B cell (primary cell): Measurements from ENCODE around the gene FOXP3. TPM values are rescaled to one million over a fixed set of nuclear protein-coding genes. Genes with fewer than 3 reads are reported as not detected.

ENCODE experiments used
- ATAC-seq: fragments of 200-7000 bp; cut with Tn5 transposase; one replicate; pipeline ENCODE4 v1.10.0; 2021; ENCODE audit warnings: low read depth, mild to moderate bottlenecking, moderate number of reproducible peaks, moderate library complexity
- CTCF ChIA-PET: fragments of 350-600 bp; sonication (Branson Sonifier 250); formaldehyde crosslinking; loops from one replicate; lab custom pipeline; 2021; ENCODE audit warnings: antibody characterized with exemption, inconsistent platforms; lab: Charles Lee
- POLR2A ChIA-PET: fragments of 350-600 bp; sonication (Branson Sonifier 250); formaldehyde crosslinking; loops from one replicate; lab custom pipeline; 2021; ENCODE audit warnings: antibody characterized with exemption; lab: Charles Lee
- DNase-seq: peaks from one replicate; pipeline ENCODE4 v3.0.0; 2013
- H2AFZ ChIP-seq: 2 replicates; pipeline ENCODE4 v1.6.1; 2012; ENCODE audit warnings: mild to moderate bottlenecking, low read depth, low read length; ENCODE audit not compliant: insufficient read depth, poor library complexity, severe bottlenecking
- H3K27ac ChIP-seq, 2 donors: 1 replicate in 1 of 2; 2 replicates in 1 of 2; pipeline ENCODE4 v1.5.1; 2012 to 2013; ENCODE audit warnings: low read length in 2 of 2, mild to moderate bottlenecking in 2 of 2, moderate library complexity in 1 of 2
- H3K27me3 ChIP-seq, 4 experiments: fragments of 200-600 bp in 1 of 4; sonication (generic) in 1 of 4; replicated peaks in 1 of 4; 1 replicate in 2 of 4; 2 replicates in 2 of 4; pipeline versions ENCODE4 v1.6.1 to v1.7.0; 2013 to 2016; ENCODE audit warnings: low read length in 3 of 4, mild to moderate bottlenecking in 2 of 4, mixed read lengths in 1 of 4, moderate library complexity in 1 of 4; ENCODE audit not compliant: insufficient read depth in 4 of 4, control insufficient read depth in 3 of 4; ENCODE audit errors: control extremely low read depth in 1 of 4
- H3K36me3 ChIP-seq, 2 experiments: replicated peaks in 1 of 2; 1 replicate in 1 of 2; 2 replicates in 1 of 2; pipeline versions ENCODE4 v1.6.1 to v1.7.1; 2013; ENCODE audit warnings: low read length in 1 of 2; ENCODE audit not compliant: insufficient read depth in 2 of 2, control insufficient read depth in 1 of 2; ENCODE audit errors: control extremely low read depth in 1 of 2, extremely low read depth in 1 of 2
- H3K4me1 ChIP-seq, 2 donors: fragments of 200-600 bp in 1 of 2; sonication (generic) in 1 of 2; 1 replicate in 1 of 2; 2 replicates in 1 of 2; pipeline versions ENCODE4 v1.5.1 to v1.6.1; 2013 to 2017; ENCODE audit warnings: low read length in 2 of 2; ENCODE audit not compliant: control insufficient read depth in 2 of 2, insufficient read depth in 2 of 2
- H3K4me2 ChIP-seq: replicated peaks from 2 replicates; pipeline ENCODE3; 2012; ENCODE audit warnings: mild to moderate bottlenecking, low read depth, low read length; ENCODE audit not compliant: poor library complexity, severe bottlenecking
- H3K4me3 ChIP-seq, 5 experiments: fragments of 200-600 bp in 1 of 5; sonication (generic) in 1 of 5; 1 replicate in 3 of 5; 2 replicates in 2 of 5; pipeline versions ENCODE4 v1.5.1 to v1.7.0; 2011 to 2016; ENCODE audit warnings: low read length in 4 of 5, mild to moderate bottlenecking in 4 of 5, low read depth in 2 of 5, control low read depth in 1 of 5, moderate library complexity in 1 of 5; ENCODE audit not compliant: insufficient read depth in 1 of 5; ENCODE audit errors: control extremely low read depth in 1 of 5, extremely low read depth in 1 of 5
- H3K79me2 ChIP-seq: fragments of 200-600 bp; sonication (generic); one replicate; pipeline ENCODE4 v1.6.0; 2016; ENCODE audit warnings: low read length; ENCODE audit not compliant: control insufficient read depth, insufficient read depth
- H3K9ac ChIP-seq: fragments of 200-600 bp; sonication (generic); 2 replicates; pipeline ENCODE4 v1.6.1; 2017; ENCODE audit warnings: mild to moderate bottlenecking, low read length, moderate library complexity
- H3K9me3 ChIP-seq, 3 donors: one replicate each; pipeline versions ENCODE4 v1.6.1 to v1.7.1; 2013; ENCODE audit warnings: low read length in 2 of 3; ENCODE audit not compliant: control insufficient read depth in 2 of 3, insufficient read depth in 1 of 3; ENCODE audit errors: control extremely low read depth in 1 of 3
- H4K20me1 ChIP-seq: 2 replicates; pipeline ENCODE4 v1.6.0; 2012; ENCODE audit warnings: mild to moderate bottlenecking, low read length; ENCODE audit not compliant: insufficient read depth, control insufficient read depth, poor library complexity, severe bottlenecking
- H3K27ac Mint-ChIP-seq: one replicate; pipeline ENCODE4 v1.8.0; 2021; ENCODE audit warnings: mixed read lengths
- H3K27me3 Mint-ChIP-seq: one replicate; pipeline ENCODE4 v1.8.0; 2021; ENCODE audit warnings: mixed read lengths
- H3K4me1 Mint-ChIP-seq: one replicate; pipeline ENCODE4 v1.8.0; 2021; ENCODE audit warnings: mixed read lengths
- H3K4me3 Mint-ChIP-seq: one replicate; pipeline ENCODE4 v1.8.0; 2021; ENCODE audit warnings: mixed read lengths
- H3K9me3 Mint-ChIP-seq: one replicate; pipeline ENCODE4 v1.8.0; 2022; ENCODE audit warnings: mixed read lengths; ENCODE audit not compliant: insufficient read depth
- EZH2 ChIP-seq: IDR thresholded peaks from 2 replicates; pipeline ENCODE4 v1.6.1; 2012; ENCODE audit warnings: borderline replicate concordance, low read depth, mild to moderate bottlenecking, moderate library complexity, low read length; ENCODE audit not compliant: insufficient read depth, poor library complexity, severe bottlenecking
- WGBS: methylation state at CpG from one replicate; pipeline ENCODE4 v1.1.5; 2013; ENCODE audit warnings: missing lambda C conversion rate; ENCODE audit not compliant: insufficient coverage; 5-methylcytosine and 5-hydroxymethylcytosine counted together
- intact Hi-C: fragments of 100-400 bp; cut with micrococcal nuclease; formaldehyde crosslinking; loops from one replicate; pipeline ENCODE4 v1.10.0; 2022
- polyA plus RNA-seq: library from polyadenylated mRNA; depleted of rRNA; stranded (reverse); fragments of >200 nt; gene quantifications from 2 replicates; pipeline ENCODE4 v1.2.3, GENCODE V29; 2012
- total RNA-seq, 2 donors: library from RNA; stranded (reverse); fragments of 120-200 nt in 1 of 2; gene quantifications; 1 replicate in 1 of 2; 2 replicates in 1 of 2; pipeline versions ENCODE4 v1.2.3 to v1.2.4, GENCODE V29; 2013 to 2022
- TF ChIP-seq, protein P1 (sequence below): fragments of 200-600 bp; IDR thresholded peaks from one replicate; pipeline ENCODE4 v1.8.0; 2022; ENCODE audit warnings: antibody characterized with exemption, mild to moderate bottlenecking

Gene FOXP3
- total and polyA plus RNA-seq, 2 donors (not counting 1 experiment from before 2014, with no cell fraction given) = 0.03 TPM; not detected in 1

DNA sequence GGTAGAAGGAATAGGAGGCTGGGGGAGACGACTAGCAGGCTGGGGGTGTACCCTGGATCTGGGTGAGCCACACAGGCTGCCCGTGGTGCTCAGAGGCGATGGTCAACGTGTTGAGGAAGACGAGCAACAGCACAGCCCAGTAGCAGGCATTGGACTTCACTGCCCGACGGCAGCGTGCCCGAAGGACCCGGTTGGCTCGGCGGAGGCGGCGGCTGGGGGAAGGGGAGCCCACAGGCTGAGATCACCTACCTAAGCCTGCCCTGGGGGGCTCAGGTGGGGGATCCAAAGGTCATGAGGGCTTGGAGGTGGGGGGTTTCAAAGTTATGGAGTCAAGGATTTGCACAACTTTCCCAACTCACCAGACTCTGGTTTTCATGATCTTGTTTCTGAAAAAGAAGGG, 38.7 kb downstream of the FOXP3 start:
- Histone ChIP-seq H3K79me2 (no peaks in the 10 kb centered on the region), H3K36me3 (no peaks in the 10 kb centered on the region), H4K20me1 (no peaks in the 10 kb centered on the region), H3K9me3 (no peaks in the 10 kb centered on the region), H3K9ac (no peak overlapping the region), H3K4me1 (peaks cover 0 to 8% of the 10 kb centered on the region in 2 donors), H2AFZ (no peak overlapping the region), H3K27ac (no peak overlapping the region), H3K4me2 (no peak overlapping the region), H3K4me3 (no peak overlapping the region), H3K27me3 (no peaks in the 10 kb centered on the region)
- TF ChIP-seq, protein P1, sequence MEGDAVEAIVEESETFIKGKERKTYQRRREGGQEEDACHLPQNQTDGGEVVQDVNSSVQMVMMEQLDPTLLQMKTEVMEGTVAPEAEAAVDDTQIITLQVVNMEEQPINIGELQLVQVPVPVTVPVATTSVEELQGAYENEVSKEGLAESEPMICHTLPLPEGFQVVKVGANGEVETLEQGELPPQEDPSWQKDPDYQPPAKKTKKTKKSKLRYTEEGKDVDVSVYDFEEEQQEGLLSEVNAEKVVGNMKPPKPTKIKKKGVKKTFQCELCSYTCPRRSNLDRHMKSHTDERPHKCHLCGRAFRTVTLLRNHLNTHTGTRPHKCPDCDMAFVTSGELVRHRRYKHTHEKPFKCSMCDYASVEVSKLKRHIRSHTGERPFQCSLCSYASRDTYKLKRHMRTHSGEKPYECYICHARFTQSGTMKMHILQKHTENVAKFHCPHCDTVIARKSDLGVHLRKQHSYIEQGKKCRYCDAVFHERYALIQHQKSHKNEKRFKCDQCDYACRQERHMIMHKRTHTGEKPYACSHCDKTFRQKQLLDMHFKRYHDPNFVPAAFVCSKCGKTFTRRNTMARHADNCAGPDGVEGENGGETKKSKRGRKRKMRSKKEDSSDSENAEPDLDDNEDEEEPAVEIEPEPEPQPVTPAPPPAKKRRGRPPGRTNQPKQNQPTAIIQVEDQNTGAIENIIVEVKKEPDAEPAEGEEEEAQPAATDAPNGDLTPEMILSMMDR = no peak
- no peak for TF ChIP-seq EZH2
- ChIA-PET POLR2A (no interaction called here), CTCF (no interaction called here)
- Mint-ChIP-seq H3K4me1 (peaks cover 9% of the 10 kb centered on the region), H3K4me3 (no peak overlapping the region), H3K9me3 (no peaks in the 10 kb centered on the region), H3K27me3 (no peaks in the 10 kb centered on the region), H3K27ac (no peak overlapping the region)
- no peak for DNase-seq
- 76% methylated on average over 6 of the region's 14 CpGs for WGBS
- intact Hi-C loops = no loop called here
- no peak for ATAC-seq

DNA sequence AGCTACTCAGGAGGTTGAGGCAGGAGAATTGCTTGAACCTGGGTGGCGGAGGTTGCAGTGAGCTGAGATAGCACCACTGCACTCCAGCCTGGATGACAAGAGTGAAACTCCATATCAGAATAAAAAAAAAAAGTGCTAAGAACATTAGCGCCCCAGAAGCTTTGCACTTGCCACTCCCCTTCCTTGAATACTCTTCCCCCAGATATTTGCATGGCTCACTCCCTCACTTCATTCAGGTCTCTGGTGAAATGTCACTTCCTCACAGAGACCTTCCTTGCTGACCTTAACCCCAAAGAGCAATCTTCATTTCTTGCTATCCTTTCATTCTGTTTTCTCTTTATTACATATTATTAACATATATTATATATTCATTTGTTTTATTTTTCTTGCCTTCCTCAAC, 42.6 kb downstream of the FOXP3 start:
- no peak for TF ChIP-seq EZH2
- TF ChIP-seq, protein P1 = no peak

More for the DNA sequence above, 42.6 kb downstream of the FOXP3 start:
- ATAC-seq = no peak
- DNase-seq = no peak
- Mint-ChIP-seq H3K4me1 (peaks cover 2% of the 10 kb centered on the region), H3K27me3 (no peaks in the 10 kb centered on the region), H3K4me3 (no peak overlapping the region), H3K9me3 (no peaks in the 10 kb centered on the region), H3K27ac (no peak overlapping the region)
- H3K4me2 ChIP-seq = no peak overlapping the region
- 20% methylated on average over 1 of the region's 2 CpGs for WGBS
- no peak overlapping the region for H2AFZ ChIP-seq
- H3K36me3 ChIP-seq = no peaks in the 10 kb centered on the region
- POLR2A ChIA-PET = no interaction called here
- no peaks in the 10 kb centered on the region for H3K9me3 ChIP-seq
- no peak overlapping the region for H3K4me3 ChIP-seq
- H4K20me1 ChIP-seq = no peaks in the 10 kb centered on the region
- intact Hi-C loops = no loop called here
- CTCF ChIA-PET = no interaction called here
- H3K27ac ChIP-seq = no peak overlapping the region
- no peaks in the 10 kb centered on the region for H3K79me2 ChIP-seq
- H3K9ac ChIP-seq = no peak overlapping the region
- peaks cover 0 to 2% of the 10 kb centered on the region in 2 donors for H3K4me1 ChIP-seq
- no peaks in the 10 kb centered on the region for H3K27me3 ChIP-seq
